CD8-positive, alpha-beta memory T cell (primary cell): ENCODE measurements around the gene UBE3D. TPM values are rescaled to one million over a fixed set of nuclear protein-coding genes. Genes with fewer than 3 reads are reported as not detected.
"Not testable (repeated sequence)": the region's sequence is repeated elsewhere in the genome, so short reads cannot be mapped to it uniquely, and the experiment has no call there.

Experiments
- CTCF ChIA-PET: fragments of 350-600 bp; sonication (Branson Sonifier 250); formaldehyde crosslinking; loops from one replicate; lab custom pipeline; 2021; ENCODE audit warnings: antibody characterized with exemption; lab: Charles Lee
- POLR2A ChIA-PET: fragments of 350-600 bp; sonication (Branson Sonifier 250); formaldehyde crosslinking; loops from one replicate; lab custom pipeline; 2021; ENCODE audit warnings: antibody characterized with exemption; lab: Charles Lee
- DNase-seq, 5 donors: peaks; one replicate each; pipeline versions ENCODE4 v3.0.0 to v3.0.0-alpha.2; 2020 to 2022; ENCODE audit warnings: mixed read lengths in 1 of 5
- H3K27ac ChIP-seq: one replicate; pipeline ENCODE4 v1.7.0; 2013; ENCODE audit warnings: low read depth, mild to moderate bottlenecking, low read length, moderate library complexity
- H3K27me3 ChIP-seq: 2 replicates; pipeline ENCODE4 v1.7.0; 2013; ENCODE audit warnings: low read length, mild to moderate bottlenecking; ENCODE audit not compliant: insufficient read depth, poor library complexity, severe bottlenecking
- H3K36me3 ChIP-seq: 2 replicates; pipeline ENCODE4 v1.7.0; 2013; ENCODE audit warnings: mild to moderate bottlenecking, low read length, moderate library complexity; ENCODE audit not compliant: insufficient read depth
- H3K4me1 ChIP-seq: 2 replicates; pipeline ENCODE4 v1.7.0; 2013; ENCODE audit warnings: mild to moderate bottlenecking, low read length, moderate library complexity; ENCODE audit not compliant: insufficient read depth
- H3K4me3 ChIP-seq: 2 replicates; pipeline ENCODE4 v1.7.0; 2013; ENCODE audit warnings: mild to moderate bottlenecking, low read length
- H3K9me3 ChIP-seq: 2 replicates; pipeline ENCODE4 v1.7.0; 2013; ENCODE audit warnings: mild to moderate bottlenecking, low read length
- H3K27ac Mint-ChIP-seq, 8 donors: one replicate each; pipeline ENCODE4 v1.8.0; 2020 to 2021; ENCODE audit warnings: mixed read lengths in 8 of 8, mild to moderate bottlenecking in 6 of 8, inconsistent platforms in 3 of 8, moderate library complexity in 3 of 8
- H3K27me3 Mint-ChIP-seq, 2 donors: one replicate each; pipeline ENCODE4 v1.8.0; 2020 to 2021; ENCODE audit warnings: mixed read lengths in 2 of 2, mild to moderate bottlenecking in 1 of 2, moderate library complexity in 1 of 2
- H3K36me3 Mint-ChIP-seq, 3 donors: one replicate each; pipeline ENCODE4 v1.8.0; 2020 to 2021; ENCODE audit warnings: mixed read lengths in 3 of 3, inconsistent platforms in 1 of 3, mild to moderate bottlenecking in 1 of 3
- H3K4me1 Mint-ChIP-seq, 3 donors: one replicate each; pipeline ENCODE4 v1.8.0; 2020 to 2021; ENCODE audit warnings: mixed read lengths in 3 of 3, inconsistent platforms in 1 of 3, mild to moderate bottlenecking in 1 of 3
- H3K4me3 Mint-ChIP-seq, 7 donors: one replicate each; pipeline ENCODE4 v1.8.0; 2020 to 2021; ENCODE audit warnings: mixed read lengths in 7 of 7, mild to moderate bottlenecking in 6 of 7, moderate library complexity in 4 of 7, inconsistent platforms in 2 of 7
- H3K9me3 Mint-ChIP-seq, 5 donors: one replicate each; pipeline ENCODE4 v1.8.0; 2020 to 2022; ENCODE audit warnings: mixed read lengths in 5 of 5, mild to moderate bottlenecking in 3 of 5, moderate library complexity in 2 of 5, inconsistent platforms in 1 of 5
- polyA plus RNA-seq: library from polyadenylated mRNA; unstranded; fragments of 300-500 nt; fragmentation: Illumina TruSeq; gene quantifications from one replicate; pipeline ENCODE4 v1.2.3, GENCODE V29; 2021
- total RNA-seq, 2 experiments: library from RNA; stranded (reverse); gene quantifications; one replicate each; pipeline ENCODE4 v1.2.3, GENCODE V29; 2021

UBE3D gene
- total and polyA plus RNA-seq, 3 experiments from 2014 or later: 3.9 to 8.1 (median 6.3) TPM

DNA sequence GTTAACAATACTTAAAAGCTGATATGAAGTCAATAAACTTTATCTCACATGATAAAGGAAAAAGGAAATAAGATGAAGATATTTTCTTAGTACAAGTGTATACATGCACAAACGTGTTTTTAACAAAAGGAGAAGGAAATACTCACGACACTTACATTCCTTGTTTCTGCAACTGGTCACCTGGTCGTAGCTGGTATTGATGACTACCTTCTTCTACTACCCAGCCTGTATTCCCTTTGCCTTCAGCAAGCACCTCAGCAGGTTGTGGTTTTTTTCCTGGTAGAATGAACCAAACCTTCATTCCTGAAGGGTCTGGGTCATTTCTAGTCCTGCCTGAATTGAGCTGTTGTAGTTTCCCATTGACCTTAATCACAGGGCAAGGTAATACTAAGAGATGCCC is 54.5 kb downstream of the UBE3D start:
- H3K27ac ChIP-seq, H3K4me3 ChIP-seq, DNase-seq, H3K27ac Mint-ChIP-seq, H3K9me3 Mint-ChIP-seq, POLR2A ChIA-PET, H3K4me1 ChIP-seq, H3K27me3 Mint-ChIP-seq, H3K27me3 ChIP-seq, H3K9me3 ChIP-seq, H3K36me3 ChIP-seq, CTCF ChIA-PET, H3K4me3 Mint-ChIP-seq: not testable (repeated sequence)
- peaks cover 12 to 40% (median 31%) of the 10 kb centered on the region in 3 donors for H3K36me3 Mint-ChIP-seq
- H3K4me1 Mint-ChIP-seq: peaks cover 13 to 21% (median 14%) of the 10 kb centered on the region in 3 donors

- peaks cover 13 to 21% (median 14%) of the 10 kb centered on the region in 3 donors for H3K4me1 Mint-ChIP-seq
- Histone ChIP-seq H3K27ac (no peak overlapping the region), H3K4me1 (peaks cover 3% of the 10 kb centered on the region), H3K4me3 (no peak overlapping the region), H3K9me3 (no peaks in the 10 kb centered on the region), H3K36me3 (no peaks in the 10 kb centered on the region), H3K27me3 (no peaks in the 10 kb centered on the region)
- DNase-seq: no peak
- H3K27me3 Mint-ChIP-seq: no peaks in the 10 kb centered on the region
- peaks cover 6 to 23% (median 14%) of the 10 kb centered on the region in 3 donors for H3K36me3 Mint-ChIP-seq
- H3K4me3 Mint-ChIP-seq: no peak overlapping the region
- peak overlapping the region in 3 of 8 donors; percentile 37 to 64 (median 46) for H3K27ac Mint-ChIP-seq
- H3K9me3 Mint-ChIP-seq: no peaks in the 10 kb centered on the region
- ChIA-PET POLR2A (no interaction called here), CTCF (no interaction called here)
Observed at GRCh38 chr6:83008626-83009025, 57.0 kb downstream of the UBE3D start.

DNA sequence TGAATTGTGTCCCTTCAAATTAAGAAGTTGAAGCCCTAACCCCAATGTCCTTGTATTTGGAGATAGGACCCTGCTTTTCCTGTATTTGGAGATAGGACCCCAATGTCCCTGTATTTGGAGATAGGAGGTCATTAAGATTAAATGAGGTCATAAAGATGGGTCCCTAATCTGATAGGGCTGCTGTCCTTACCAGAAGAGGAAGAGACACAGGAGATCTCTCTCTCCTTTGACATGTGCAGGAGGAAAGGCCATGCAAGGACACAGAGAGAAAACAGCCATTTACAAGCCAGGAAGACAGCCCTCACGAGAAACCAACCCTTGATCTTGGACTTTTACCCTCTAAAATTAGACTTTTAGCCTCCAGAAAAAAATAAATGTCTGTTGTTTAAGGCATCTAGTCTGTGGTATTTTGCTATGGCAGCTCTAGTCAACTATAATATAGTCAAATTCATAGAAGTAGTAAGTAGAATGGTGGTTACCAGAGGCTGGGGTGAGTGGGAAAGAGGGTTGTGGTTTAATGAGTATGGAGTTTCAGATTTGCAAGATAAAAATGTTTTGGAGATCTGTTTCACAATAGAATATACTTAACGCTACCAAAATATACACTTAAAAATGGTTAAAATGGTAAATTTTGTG is 59.3 kb downstream of the UBE3D start:
- Histone ChIP-seq H3K36me3 (no peaks in the 10 kb centered on the region), H3K27ac (no peak overlapping the region), H3K4me1 (peaks cover 3% of the 10 kb centered on the region), H3K4me3 (no peak overlapping the region), H3K27me3 (no peaks in the 10 kb centered on the region), H3K9me3 (no peaks in the 10 kb centered on the region)
- no peak overlapping the region for H3K4me3 Mint-ChIP-seq
- H3K27me3 Mint-ChIP-seq: no peaks in the 10 kb centered on the region
- H3K4me1 Mint-ChIP-seq: peaks cover 13 to 21% (median 14%) of the 10 kb centered on the region in 3 donors
- H3K36me3 Mint-ChIP-seq: peaks cover 6 to 14% (median 7%) of the 10 kb centered on the region in 3 donors
- H3K27ac Mint-ChIP-seq: no peak overlapping the region
- ChIA-PET CTCF (no interaction called here), POLR2A (no interaction called here)
- DNase-seq: no peak
- H3K9me3 Mint-ChIP-seq: no peaks in the 10 kb centered on the region

DNA sequence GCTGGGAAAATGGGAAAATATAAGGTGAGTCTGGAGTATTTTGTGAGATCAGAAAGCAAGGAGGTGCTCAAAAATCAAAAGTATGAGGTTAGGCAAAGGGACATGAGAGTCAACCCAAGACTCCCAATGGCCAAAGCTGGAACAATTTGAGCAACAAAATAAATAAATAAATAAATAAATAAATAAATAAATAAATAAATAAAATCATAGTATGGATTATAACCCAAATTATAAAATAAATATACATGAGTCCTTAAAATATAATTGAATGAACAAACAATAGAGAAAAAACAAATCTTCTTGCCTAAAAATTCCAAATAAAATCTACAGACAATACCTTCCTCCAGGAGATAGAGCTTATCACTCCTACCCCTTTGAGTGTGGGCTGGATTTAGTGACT is 69.5 kb downstream of the UBE3D start:
- Histone ChIP-seq H3K36me3 (no peaks in the 10 kb centered on the region), H3K9me3 (no peaks in the 10 kb centered on the region), H3K27me3 (no peaks in the 10 kb centered on the region), H3K4me3 (no peak overlapping the region), H3K27ac (no peak overlapping the region), H3K4me1 (no peaks in the 10 kb centered on the region)
- ChIA-PET CTCF (no interaction called here), POLR2A (no interaction called here)
- Mint-ChIP-seq H3K4me1 (no peaks in the 10 kb centered on the region), H3K27ac (no peak overlapping the region), H3K27me3 (no peaks in the 10 kb centered on the region), H3K36me3 (peaks cover 6 to 30% (median 17%) of the 10 kb centered on the region in 3 donors), H3K9me3 (no peaks in the 10 kb centered on the region), H3K4me3 (no peak overlapping the region)
- DNase-seq: no peak

DNA sequence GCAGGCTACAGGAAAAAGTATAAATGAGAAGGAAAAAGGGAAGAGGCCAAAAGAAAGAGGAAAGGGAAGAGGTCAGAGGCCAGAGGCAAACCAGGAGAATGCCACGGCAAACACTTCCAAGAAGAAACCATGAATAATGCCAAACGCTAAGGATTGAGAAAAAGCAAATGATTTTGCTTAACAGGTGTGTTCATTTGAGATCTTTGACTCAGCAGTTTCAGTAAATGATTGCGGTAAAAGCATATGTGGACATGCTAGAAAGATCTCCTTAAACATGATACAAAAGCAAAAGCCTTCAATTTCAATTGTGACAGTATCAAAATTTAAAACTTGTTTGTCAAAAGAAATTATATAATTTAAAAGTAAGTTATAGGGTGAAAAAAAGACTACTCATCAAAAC is 70.6 kb downstream of the UBE3D start:
- Mint-ChIP-seq H3K36me3 (peaks cover 5 to 25% (median 15%) of the 10 kb centered on the region in 3 donors), H3K4me1 (no peaks in the 10 kb centered on the region), H3K9me3 (no peaks in the 10 kb centered on the region), H3K27ac (no peak overlapping the region), H3K4me3 (no peak overlapping the region), H3K27me3 (no peaks in the 10 kb centered on the region)
- ChIA-PET CTCF (no interaction called here), POLR2A (no interaction called here)
- Histone ChIP-seq H3K4me1 (no peaks in the 10 kb centered on the region), H3K36me3 (no peaks in the 10 kb centered on the region), H3K9me3 (no peaks in the 10 kb centered on the region), H3K4me3 (no peak overlapping the region), H3K27ac (no peak overlapping the region), H3K27me3 (no peaks in the 10 kb centered on the region)
- no peak for DNase-seq

- DNase-seq: no peak
- no peak overlapping the region for H3K4me3 ChIP-seq
- POLR2A ChIA-PET: no interaction called here
- H3K27me3 Mint-ChIP-seq: no peaks in the 10 kb centered on the region
- CTCF ChIA-PET: no interaction called here
- no peaks in the 10 kb centered on the region for H3K4me1 ChIP-seq
- H3K36me3 ChIP-seq: no peaks in the 10 kb centered on the region
- H3K9me3 Mint-ChIP-seq: no peaks in the 10 kb centered on the region
- no peaks in the 10 kb centered on the region for H3K27me3 ChIP-seq
- H3K4me1 Mint-ChIP-seq: no peaks in the 10 kb centered on the region
- H3K9me3 ChIP-seq: no peaks in the 10 kb centered on the region
- H3K36me3 Mint-ChIP-seq: peaks cover 2 to 16% (median 14%) of the 10 kb centered on the region in 3 donors
- no peak overlapping the region for H3K4me3 Mint-ChIP-seq
- H3K27ac Mint-ChIP-seq: peak overlapping the region in 1 of 8 donors; percentile 20
- H3K27ac ChIP-seq: no peak overlapping the region
Observed at GRCh38 chr6:82989736-82990290, 75.8 kb downstream of the UBE3D start.

- Mint-ChIP-seq H3K27ac (peak overlapping the region in 1 of 8 donors; percentile 24), H3K4me1 (no peaks in the 10 kb centered on the region), H3K4me3 (no peak overlapping the region), H3K27me3 (no peaks in the 10 kb centered on the region), H3K9me3 (no peaks in the 10 kb centered on the region), H3K36me3 (peaks cover 2 to 9% (median 6%) of the 10 kb centered on the region in 3 donors)
- DNase-seq: no peak
- no peaks in the 10 kb centered on the region for H3K27me3 ChIP-seq
- ChIA-PET CTCF (no interaction called here), POLR2A (no interaction called here)
- H3K9me3 ChIP-seq: no peaks in the 10 kb centered on the region
- no peaks in the 10 kb centered on the region for H3K4me1 ChIP-seq
- H3K27ac ChIP-seq: no peak overlapping the region
- H3K36me3 ChIP-seq: no peaks in the 10 kb centered on the region
- no peak overlapping the region for H3K4me3 ChIP-seq
Observed at GRCh38 chr6:82988930-82989351, 76.7 kb downstream of the UBE3D start.

- Histone ChIP-seq H3K27ac (no peak overlapping the region), H3K9me3 (no peaks in the 10 kb centered on the region), H3K4me1 (no peaks in the 10 kb centered on the region), H3K4me3 (no peak overlapping the region), H3K27me3 (no peaks in the 10 kb centered on the region), H3K36me3 (no peaks in the 10 kb centered on the region)
- Mint-ChIP-seq H3K27me3 (no peaks in the 10 kb centered on the region), H3K27ac (no peak overlapping the region), H3K4me3 (no peak overlapping the region), H3K36me3 (peaks cover 0 to 5% (median 0%) of the 10 kb centered on the region in 3 donors), H3K4me1 (no peaks in the 10 kb centered on the region), H3K9me3 (no peaks in the 10 kb centered on the region)
- no peak for DNase-seq
- ChIA-PET POLR2A (no interaction called here), CTCF (no interaction called here)
Observed at GRCh38 chr6:82987951-82988350, 77.7 kb downstream of the UBE3D start.
